Activated CD4-positive, alpha-beta T cell treated with anti-CD3 and anti-CD28 coated beads for 24 hours (primary cell): Measurements from ENCODE around the gene PTTG1.
A peak's percentile ranks its signal among the peaks of the same experiment; 100 is the strongest.

Experiments used
- DNase-seq, 2 donors: peaks; one replicate each; pipeline ENCODE4 v3.0.0-alpha.2; 2020; ENCODE audit warnings: low read depth in 2 of 2

Gene PTTG1

DNA sequence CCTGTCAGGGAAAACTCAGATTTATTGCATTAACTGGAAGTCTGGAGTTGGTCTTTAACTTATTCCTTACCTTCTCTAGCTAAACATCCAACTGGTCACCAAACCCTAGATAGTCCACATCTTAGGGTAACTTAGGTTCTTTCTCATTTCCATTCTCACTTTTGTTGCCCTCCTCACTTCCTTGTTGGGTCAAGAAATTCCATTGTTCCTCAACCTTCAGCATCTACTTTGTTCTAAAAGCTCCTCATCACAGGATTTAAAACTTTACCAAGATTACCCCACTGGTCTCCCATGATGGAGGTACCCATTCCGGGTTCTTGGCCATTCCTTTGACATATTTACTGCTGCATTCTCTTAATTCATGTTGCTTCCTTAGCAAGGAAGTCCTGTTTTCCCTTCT, 32.1 kb downstream of the PTTG1 start:
- DNase-seq: no peak

DNA sequence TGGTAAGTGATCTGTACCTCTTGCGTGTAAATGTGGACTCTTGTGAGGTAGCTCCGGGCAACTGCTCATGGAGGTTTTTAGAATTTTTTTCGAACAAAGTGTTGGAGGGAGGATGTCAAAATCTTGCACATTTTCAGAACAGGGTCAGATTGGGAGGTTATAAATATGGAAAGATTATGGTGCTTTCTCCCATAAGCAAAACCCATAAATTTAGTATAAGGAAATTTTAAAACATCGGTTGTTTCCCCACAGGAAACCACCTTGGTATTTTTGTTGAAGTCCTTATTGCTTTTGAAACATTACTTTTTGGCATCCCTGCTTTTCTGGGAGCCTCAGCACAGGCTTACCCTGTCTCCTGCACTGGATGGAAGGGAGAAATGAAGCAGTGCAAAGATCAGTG, 33.9 kb downstream of the PTTG1 start:
- DNase-seq: no peak

DNA sequence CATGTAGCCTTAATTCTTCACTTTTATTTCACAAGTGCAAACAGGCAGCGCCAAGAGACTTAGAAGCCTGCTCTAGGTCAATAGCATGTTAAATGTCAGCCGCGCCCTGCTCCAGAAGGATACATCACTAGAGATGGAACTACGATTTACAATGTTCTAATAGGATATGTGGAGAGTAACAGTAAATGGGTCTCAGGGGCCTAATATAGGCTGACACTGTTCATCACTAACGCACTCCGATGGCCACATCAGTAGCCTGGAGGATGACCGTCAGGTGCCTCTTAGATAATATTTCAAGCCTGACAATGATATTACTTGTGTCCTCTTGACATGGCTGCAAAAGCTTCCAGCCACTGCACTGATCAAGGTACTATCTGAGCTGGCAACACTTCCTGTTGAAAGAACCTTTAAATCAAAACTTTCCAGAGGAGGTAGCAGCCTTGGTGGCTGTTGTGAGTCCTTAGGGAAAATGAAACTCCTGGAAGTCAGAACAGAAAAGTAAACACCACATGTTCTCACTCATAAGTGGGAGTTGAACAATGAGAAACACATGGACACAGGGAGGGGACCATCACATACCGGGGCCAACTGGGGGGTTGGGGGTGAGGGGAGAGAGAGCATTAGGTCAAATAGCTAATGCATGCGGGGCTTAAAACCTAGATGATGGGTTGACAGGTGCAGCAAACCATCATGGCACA, 35.0 kb downstream of the PTTG1 start:
- no peak for DNase-seq

DNA sequence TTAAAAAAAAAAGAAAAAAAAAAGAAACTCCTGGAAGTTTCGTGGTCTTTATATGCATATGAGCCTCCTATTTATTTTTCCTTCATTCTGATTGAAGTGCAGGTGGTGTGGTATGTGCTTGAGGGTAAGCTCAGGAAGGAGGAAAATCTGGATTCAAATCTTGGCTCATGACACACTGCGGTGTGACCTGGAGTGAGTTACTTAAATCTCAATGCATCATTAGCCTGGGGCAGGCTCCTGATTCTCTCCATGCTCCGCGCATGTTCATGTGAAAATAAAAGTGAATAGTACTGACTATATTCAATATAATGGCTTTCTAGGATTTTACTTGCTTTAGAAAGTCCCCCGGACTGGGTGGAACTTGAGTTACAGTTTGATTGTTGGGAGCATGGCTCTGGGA, 35.6 kb downstream of the PTTG1 start:
- DNase-seq: no peak

DNA sequence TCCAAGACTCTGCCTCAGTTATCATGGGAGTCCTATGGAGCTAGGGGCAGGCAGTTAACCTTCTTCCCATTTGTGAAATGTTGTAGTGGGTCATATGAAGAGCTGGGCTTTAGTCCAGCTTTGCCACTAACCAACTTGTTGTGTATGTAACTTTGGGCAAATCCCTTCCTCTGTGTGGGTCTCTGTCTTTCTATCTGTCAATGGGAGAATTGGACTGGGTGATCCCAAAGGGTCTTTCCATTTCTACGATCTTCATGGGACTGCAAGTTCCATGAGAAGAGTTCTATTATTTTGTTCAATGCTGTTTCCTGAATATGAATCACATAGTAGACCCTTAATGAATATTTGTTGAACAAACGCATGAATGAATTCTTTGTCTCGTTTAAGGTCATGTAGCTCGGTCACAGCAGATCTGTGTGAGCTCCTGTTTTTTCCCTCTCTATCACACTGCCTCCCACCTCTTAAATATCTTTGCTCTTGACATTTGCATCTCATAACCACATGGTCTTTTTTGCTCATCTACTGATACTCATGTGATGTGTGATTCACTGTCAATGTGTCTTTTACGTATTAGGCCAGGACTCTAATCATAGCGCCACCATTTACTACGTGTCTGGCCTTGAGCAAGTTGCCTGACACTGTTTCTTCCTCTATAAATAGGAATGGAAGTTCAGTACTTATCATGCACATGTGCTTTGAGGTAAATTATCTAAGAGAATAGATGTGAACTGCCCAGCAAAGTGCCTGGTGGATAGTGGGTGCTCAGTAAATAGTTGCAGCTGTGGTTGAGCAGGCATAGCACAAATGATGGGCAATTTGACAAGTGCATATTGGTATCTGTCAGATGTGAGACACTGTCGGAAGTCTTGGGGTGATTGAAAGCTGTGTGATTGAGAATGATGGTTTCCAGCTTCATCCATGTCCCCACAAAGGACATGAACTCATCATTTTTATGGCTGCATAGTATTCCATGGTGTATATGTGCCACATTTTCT, 37.4 kb downstream of the PTTG1 start:
- no peak for DNase-seq

DNA sequence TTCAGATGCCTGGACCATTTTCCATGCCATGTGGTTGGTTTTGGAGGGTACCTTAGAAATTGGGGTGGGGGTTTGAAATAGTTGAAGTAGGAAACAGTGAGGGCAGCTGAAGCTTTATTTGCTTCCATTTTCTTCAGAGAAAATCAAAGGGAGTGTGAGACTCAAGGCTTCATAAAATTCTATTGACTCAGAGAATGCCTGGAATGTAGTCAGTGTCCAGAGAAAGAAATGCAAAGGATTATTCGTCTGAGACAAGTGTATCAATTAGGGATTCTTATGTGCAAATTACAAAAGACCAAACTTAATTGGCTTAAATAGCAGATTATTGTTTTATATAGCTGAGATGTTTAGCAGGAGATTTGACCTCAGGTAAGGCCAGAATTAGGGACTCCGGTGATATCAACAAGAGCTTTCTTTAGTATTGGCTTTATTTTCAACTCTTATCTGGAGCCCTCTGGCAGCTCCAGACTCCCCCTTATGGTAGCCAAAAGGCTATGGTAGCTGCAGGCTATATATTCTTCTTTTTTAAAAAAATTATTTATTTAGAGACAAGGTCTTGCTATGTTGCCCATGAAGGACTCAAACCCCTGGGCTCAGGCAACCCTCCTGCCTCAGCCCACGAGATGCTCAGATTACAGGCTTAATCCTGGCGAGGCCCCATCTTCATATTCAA, 38.9 kb downstream of the PTTG1 start:
- DNase-seq: no peak

DNA sequence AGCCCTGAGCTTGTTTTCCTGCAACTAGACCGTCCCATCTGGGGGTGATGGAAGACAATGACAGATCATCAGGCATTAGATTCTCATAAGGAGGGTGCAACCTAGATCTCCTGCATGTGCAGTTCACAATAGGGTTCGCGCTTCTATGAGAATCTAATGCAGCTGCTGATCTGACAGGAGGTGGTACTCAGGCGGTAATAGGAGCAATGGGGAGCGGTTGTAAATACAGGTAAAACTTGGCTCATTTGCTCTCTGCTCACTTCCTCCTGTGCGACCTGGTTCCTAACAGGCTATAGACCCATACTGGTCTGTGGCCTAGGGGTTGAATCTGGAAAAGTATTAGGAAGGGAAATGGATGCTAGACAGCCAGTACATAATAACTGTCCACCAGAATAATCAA, 39.7 kb downstream of the PTTG1 start:
- no peak for DNase-seq

DNA sequence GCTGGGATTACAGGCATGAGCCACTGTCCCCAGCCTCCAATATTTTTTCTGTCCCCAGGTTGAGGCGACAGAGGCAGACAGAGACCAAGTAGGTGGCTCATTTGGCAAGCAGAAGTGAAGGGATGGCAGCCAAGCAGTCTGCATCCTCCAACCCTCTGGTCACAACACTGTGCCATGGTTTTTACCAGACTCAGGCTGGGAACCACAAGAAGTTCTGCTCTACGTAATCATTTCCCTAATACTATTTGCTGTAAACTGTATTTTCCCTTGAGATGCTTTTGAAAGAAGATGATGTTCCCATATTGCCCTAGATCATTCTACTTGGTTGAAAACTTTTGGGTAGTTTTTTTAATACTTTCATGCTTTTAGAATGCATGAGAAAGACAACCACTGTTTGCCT, 40.5 kb downstream of the PTTG1 start:
- no peak for DNase-seq

DNA sequence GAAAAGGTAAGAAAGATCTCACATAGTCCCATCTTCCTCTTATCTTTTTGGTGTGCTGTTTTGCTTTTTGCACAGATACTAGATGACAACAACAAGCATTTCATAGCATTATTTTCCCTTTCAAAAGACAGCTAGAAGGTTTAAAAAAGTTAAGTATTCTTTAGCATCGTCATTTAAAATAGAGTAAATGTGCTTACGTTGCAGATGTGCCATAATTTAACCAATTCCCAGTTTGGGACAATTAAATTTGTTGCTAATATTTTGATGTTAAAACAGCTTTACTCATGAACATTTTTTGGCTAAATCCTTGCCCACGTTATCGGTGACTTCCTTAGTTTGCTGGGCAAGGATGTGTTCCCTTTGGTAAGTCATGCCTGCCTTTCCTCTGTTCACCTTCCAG, 41.6 kb downstream of the PTTG1 start:
- DNase-seq: no peak

DNA sequence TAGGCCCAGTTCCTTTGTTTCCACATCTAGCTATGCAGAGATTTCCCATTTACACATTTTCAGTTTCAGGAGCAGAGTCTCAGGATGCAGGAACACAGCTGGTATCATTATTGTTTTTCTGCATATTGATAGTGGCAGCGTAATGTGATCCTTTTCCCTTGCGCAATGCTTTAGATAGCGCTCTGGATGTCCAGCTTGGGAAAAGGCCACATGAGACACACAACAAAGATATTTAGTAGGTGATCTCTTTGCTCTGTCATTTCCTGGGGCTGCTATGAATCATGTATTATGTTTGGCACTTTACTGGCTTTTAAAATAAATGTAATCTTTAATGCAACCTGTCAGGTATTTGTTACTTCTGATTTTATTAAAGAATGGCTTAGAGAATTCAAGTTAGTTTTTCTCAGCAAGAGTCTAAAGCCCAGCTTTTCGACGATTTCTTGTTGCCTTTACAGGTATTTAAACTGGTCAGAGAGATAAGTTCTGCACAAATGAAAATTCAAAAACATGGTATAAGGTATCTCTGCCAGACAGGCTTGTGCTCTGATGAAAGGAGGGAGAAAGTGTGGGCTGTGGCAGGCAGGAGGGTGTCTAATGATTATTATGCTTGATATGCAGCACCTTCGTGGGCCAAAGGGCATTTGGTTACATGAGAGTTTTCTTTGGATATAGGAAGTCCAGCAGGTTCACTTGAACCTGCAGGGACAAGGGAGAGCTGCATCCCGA, 42.2 kb downstream of the PTTG1 start:
- DNase-seq: no peak

DNA sequence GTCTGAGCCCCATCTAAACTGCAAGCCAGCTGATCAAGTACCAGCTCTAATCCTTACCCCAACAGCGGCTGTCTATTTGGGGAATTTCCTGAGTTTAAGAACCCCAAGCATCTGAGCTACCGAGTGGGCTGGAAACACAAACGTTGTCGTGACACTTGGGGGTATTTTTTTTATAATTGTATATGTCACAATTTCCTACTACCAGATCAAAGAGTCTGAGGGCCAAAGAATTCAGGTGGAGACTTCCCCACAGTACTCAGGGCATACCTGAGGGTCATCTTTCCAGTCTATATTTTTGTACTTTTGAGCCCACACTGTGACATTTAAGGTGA, 42.8 kb downstream of the PTTG1 start:
- DNase-seq: no peak

DNA sequence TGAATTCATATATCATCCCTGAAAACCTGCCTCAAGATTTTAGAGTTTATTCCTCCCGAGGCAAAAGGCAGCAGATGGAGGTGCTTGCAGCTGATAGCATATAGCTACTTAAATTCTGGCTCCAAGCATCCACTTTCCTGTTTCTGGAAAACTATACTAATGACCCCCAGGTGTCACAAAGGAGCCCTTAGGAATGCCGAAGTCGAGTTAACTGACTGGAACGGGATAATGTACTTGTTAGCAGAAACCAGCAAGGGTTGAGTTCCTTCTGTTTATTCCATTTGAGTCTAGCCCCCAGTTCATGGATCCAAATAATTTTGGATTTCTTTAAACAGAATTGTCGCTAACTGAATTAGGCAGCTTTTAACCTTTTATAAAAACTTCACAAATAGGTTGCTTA, 44.5 kb downstream of the PTTG1 start:
- DNase-seq: no peak

DNA sequence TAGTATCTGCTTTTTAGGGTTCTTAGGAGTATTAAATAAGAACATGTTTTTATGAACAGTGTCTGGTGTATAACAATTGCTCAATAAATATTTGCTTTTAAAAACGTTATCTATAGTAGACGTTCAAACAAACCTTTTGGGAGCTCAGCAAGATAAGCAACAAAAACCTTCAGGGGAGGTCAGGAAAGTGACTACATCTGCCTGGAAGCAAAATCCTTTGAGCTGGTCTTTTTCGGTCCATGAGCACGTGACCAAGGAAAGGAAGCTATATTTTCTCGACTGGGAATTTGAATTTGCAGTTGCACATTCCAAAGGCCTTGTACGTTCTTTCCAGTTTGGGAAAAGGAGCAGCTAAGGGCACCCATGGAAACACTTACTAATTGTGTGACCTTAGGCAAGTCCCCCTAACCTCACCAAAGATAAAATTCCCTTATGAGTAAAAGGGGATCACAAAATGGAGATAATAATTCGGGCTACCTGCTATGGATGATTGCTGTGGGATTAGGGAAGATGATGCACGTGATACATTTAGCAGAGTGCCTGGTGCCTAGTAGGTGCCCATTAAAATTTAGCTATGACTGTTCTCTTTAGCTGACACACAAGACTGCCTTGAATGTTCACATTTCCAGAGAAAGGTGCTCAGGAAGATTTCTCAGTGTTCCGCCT, 45.4 kb downstream of the PTTG1 start:
- DNase-seq: no peak

DNA sequence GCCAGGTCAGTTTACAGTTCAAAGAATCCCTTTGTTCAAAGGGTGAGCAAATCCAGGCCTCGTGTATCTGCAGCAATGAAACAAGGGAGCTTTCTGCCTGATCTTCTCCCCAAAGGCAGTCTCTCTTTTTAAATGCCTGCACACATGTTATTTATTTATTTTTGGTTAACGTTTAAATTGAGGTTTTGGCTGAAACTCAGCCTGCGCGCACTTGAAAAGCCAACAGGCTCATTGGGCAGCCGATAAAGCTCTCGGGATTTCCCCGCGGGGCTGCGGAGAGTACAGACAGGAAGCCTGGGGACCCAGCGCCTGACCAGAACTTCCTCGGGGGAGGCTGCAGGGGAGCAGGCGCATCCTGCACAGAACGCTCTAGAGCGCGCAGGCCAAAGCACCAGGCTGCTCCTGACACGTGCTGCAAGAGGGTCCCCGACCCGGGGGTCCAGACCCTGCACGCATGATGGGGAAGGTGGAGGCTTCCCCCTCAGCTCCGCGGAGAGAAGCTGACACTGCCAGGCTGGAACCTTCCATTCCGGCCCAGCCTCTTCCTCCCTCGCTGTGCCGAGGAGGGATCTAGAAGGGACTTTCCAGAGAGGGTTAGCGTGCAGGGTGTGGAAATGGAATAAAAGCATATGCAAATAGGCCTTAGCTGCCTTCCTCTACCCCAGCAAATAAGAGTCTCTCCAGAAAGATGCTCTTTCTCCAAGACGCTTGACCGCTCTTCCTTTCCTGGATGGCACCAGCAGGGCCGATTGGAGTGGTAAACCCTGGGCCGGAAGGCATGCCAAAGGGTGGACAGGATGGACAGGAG, 46.1 kb downstream of the PTTG1 start:
- peak; percentile 60 to 76 for DNase-seq

DNA sequence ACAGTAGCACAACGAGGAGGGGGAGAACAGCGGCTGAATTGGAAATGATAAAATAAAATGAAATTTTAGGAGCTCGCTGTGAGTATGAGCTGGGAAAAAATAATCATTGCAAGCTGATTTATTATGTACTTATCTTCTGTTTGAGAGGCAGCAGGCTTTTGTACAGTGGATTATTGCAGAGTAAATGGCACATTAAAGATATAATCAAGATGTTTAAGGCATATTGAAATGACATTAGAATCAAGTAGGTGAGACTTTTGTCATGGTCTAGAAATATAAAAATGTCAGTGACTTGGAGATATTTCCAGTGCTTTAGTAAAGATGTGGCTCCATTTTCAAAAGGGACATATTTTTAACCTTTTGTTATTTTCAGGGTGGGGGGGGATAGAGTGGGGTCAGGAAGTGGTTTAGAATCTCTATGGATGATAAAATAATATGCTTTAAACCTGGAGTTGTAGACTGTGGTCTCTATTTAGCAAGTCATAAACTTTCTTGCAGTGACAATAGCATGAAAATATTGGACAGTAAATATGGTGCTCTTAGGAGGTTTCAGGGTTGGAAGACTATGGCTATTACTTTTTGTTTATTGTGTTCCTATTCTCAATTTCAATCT, 46.8 kb downstream of the PTTG1 start:
- no peak for DNase-seq

DNA sequence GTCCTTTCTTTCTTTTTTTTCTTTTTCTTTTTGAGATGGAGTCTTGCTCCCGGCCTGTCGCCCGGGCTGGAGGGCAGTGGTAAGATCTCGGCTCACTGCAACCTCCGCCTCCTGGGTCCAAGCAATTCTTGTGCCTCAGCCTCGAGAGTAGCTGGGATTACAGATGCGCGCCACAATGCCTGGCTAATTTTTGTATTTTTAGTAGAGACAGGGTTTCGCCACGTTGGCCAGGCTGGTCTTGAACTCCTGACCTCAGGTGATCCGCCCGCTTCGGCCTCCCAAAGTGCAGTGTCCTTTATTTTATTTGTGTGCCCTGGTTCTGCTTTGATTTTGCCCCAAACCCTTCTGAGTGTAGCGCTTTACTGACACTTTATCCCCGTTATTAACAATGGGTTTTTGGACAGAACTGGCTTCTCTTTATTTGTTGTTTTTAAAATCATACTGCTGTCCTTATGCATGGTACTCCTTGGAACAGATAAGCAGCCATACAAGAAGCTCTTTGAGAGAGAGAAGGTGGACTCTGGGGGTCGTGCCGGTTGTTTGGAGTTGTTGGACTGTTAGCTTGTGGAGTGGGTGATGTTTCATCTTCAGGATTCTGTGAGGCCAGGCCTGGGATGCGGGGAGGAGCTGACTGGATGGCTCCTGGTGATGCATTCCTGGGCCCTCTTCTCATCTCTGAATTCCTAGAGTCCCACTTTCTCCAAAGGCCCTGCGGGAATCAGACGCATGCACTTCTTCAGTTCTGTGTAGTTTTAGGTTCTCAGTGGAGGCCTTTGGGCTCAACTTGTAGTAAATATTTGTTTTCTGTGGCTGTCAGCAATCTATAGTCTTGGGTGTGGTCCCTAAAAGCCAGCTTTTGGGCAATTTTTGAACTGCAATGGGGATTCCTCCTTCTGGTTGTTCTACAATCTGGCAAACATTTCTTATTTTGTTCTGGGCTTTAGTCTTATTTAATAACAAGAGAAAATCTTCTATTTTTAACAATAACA, 47.8 kb downstream of the PTTG1 start:
- DNase-seq: no peak

DNA sequence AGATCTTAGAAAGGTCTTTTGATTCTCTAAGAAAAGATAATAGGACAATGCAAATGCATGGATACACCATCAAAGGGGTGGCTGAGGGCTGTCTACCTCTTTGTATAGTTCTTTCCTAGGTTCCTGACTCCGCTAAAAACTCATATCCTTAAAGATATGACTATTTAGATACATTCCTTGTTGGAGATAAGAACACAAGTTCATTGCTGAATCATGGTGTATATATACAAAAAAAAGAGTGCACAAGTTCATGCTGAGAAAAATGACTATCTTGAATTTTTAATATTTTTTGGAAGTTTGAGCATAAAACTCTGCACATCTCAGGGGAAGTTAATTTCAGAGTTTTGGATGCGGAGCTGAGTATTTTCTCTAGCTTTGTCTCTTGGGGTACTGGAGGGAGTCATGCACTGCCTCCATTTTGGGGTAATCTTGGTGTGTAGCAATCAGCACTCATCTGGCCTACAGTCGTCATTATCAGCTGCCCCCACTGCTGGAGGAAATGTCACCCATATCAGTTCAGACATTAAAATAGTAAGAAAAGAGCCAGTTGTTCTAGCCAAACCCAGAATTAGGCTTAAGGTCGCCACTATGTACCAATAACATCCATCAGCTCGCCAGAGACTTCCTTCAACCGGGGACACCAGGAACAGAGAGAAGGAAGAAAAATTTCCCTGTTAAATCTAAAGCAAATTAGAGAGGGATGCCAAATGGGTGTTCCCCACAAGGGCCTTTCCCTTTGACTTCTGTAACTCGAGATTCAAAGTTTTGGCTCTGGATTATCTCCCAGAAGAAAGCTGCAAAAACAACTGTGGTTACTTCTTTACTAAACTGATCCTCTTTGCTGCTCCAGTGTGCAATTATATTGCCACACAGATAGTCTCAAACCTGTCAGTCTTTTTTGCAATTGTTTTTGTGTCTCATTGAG, 49.0 kb downstream of the PTTG1 start:
- DNase-seq: no peak

DNA sequence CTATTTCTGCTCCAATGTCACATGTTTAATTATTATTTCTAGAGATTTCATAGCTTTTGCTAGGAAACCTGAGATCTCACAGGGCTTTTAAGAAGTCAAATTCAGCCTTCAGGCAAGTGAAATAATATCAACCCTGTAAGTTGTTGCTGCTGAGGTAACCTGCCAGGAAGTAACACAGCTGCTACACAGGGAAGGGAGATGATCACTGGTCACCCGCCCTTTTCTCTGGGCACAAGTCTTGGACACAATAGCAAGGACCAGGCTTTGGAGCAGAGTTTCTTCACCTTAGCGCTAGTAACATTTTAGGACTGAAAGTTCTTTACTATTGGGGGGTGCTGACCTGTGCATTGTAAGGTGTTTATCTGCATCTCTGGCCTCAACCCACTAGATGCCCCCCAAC, 50.1 kb downstream of the PTTG1 start:
- no peak for DNase-seq
